Activated CD8-positive, alpha-beta memory T cell treated with anti-CD3 and anti-CD28 coated beads for 1 hour (primary cell): ENCODE data around the gene MTUS2.
"Not testable (repeated sequence)": the region's sequence is repeated elsewhere in the genome, so short reads cannot be mapped to it uniquely, and the experiment has no call there.

ENCODE experiments used
- DNase-seq, 2 donors: peaks; one replicate each; pipeline ENCODE4 v3.0.0-alpha.2; 2020; ENCODE audit warnings: low read depth in 1 of 2; ENCODE audit errors: extremely low read depth in 1 of 2

The MTUS2 gene

GRCh38 chr13:29382021-29382420 is 561.9 kb downstream of the MTUS2 start:
- no peak for DNase-seq

GRCh38 chr13:29383476-29383875 is 563.3 kb downstream of the MTUS2 start:
- no peak for DNase-seq

- no peak for DNase-seq
These were observed 564.3 kb downstream of the MTUS2 start for GRCh38 chr13:29384466-29384865.

- no peak for DNase-seq
These were observed 564.7 kb downstream of the MTUS2 start for GRCh38 chr13:29384871-29385270.

GRCh38 chr13:29386246-29386645 is 566.1 kb downstream of the MTUS2 start:
- no peak for DNase-seq

- DNase-seq, result not testable (repeated sequence)
These were observed 570.5 kb downstream of the MTUS2 start for GRCh38 chr13:29390598-29390997.

- DNase-seq, result no peak
These were observed 576.3 kb downstream of the MTUS2 start for GRCh38 chr13:29396446-29396845.

- DNase-seq, result no peak
These were observed 577.1 kb downstream of the MTUS2 start for GRCh38 chr13:29397265-29397664.

GRCh38 chr13:29402166-29402636 is 582.1 kb downstream of the MTUS2 start:
- no peak for DNase-seq

GRCh38 chr13:29405401-29405800 is 585.3 kb downstream of the MTUS2 start:
- no peak for DNase-seq

- DNase-seq, result no peak
These were observed 591.3 kb downstream of the MTUS2 start for GRCh38 chr13:29411481-29411880.

- no peak for DNase-seq
These were observed 597.9 kb downstream of the MTUS2 start for GRCh38 chr13:29418026-29418425.

- DNase-seq, result no peak
These were observed 601.0 kb downstream of the MTUS2 start for GRCh38 chr13:29421118-29421517.

GRCh38 chr13:29422015-29422414 is 601.9 kb downstream of the MTUS2 start:
- no peak for DNase-seq

GRCh38 chr13:29423050-29423449 is 602.9 kb downstream of the MTUS2 start:
- DNase-seq, result no peak

GRCh38 chr13:29427937-29428309 is 607.8 kb downstream of the MTUS2 start:
- no peak for DNase-seq

- DNase-seq, result no peak
These were observed 608.4 kb downstream of the MTUS2 start for GRCh38 chr13:29428310-29429181.

- DNase-seq, result no peak
These were observed 609.3 kb downstream of the MTUS2 start for GRCh38 chr13:29429286-29429900.

- no peak for DNase-seq
These were observed 614.2 kb downstream of the MTUS2 start for GRCh38 chr13:29434217-29434945.

GRCh38 chr13:29435125-29435911 is 615.2 kb downstream of the MTUS2 start:
- DNase-seq, result no peak

- DNase-seq, result no peak
These were observed 616.2 kb downstream of the MTUS2 start for GRCh38 chr13:29436291-29436690.
